Measurements from ENCODE around the gene SMG6.

DNA sequence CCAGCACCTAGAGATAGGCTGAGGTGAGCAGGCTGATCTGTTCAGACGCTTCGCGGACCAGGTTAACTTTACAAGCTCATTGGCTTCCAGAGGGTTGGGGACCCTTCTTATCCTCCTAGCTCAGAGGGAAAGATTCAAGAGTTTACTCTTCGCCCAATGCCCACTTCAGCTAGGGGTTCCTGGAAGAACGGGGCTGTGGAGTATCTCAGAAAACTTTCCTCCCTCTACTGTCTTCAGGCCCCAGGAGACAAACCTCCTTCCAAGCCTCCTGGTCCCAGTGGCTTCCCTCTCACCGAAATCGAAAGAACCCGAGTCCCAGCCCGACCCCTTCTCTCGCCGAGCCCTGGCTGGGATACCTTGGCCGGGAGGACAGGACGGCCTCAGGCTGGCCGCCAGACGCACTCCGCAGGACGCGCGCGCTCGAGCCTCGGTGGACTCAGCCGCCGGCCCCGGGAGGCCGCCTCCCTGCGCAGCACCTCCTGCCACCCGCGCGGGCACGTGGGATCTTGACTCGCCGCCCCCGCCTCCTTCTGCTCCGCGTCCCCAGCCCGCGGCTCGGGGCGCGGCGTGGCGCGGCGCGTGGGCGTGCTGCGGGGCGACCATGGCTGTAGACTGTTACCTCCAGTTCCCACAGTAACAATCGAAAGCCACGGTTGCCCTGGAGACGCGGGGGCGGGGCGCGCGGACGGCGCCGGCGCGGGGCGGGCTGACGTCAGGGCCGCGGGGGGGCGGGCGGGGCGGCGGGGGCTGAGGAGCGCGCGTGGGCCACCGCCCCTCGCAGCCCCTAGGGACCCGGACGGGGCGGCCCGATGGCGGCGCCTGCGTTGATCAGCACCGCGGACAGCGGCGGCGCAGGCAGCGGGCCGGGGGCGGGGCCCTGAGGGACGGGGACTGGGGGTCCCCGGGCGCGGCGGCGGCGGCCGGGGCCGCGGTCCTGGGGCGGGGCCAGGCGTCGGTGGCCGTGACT is 254.0 kb downstream of the SMG6 start:
- TF ChIP-seq, protein P1, sequence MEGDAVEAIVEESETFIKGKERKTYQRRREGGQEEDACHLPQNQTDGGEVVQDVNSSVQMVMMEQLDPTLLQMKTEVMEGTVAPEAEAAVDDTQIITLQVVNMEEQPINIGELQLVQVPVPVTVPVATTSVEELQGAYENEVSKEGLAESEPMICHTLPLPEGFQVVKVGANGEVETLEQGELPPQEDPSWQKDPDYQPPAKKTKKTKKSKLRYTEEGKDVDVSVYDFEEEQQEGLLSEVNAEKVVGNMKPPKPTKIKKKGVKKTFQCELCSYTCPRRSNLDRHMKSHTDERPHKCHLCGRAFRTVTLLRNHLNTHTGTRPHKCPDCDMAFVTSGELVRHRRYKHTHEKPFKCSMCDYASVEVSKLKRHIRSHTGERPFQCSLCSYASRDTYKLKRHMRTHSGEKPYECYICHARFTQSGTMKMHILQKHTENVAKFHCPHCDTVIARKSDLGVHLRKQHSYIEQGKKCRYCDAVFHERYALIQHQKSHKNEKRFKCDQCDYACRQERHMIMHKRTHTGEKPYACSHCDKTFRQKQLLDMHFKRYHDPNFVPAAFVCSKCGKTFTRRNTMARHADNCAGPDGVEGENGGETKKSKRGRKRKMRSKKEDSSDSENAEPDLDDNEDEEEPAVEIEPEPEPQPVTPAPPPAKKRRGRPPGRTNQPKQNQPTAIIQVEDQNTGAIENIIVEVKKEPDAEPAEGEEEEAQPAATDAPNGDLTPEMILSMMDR (IDR thresholded peaks at IDR 0.05), result peak in 1 of 4 experiments; percentile 3
- TF ChIP-seq POLR2A (IDR thresholded peaks at IDR 0.05), result peak in 1 of 2 donors; percentile 49

All from uterus (tissue), 2 donors.